NCI-H1930 (cell line): Measurements from ENCODE around the gene NEURL1.
"Not testable (repeated sequence)": the region's sequence is repeated elsewhere in the genome, so short reads cannot be mapped to it uniquely, and the experiment has no call there.

Experiments
- DNase-seq, 2 experiments: peaks; one replicate each; lab custom pipeline; 2025; lab: John Stamatoyannopoulos, UW

The NEURL1 gene

GRCh38 chr10:103585011-103585405 is 91.5 kb downstream of the NEURL1 start:
- DNase-seq, result peak in 1 of 2 experiments; percentile 51

GRCh38 chr10:103587073-103587472 is 93.6 kb downstream of the NEURL1 start:
- DNase-seq, result no peak

- no peak for DNase-seq
Observed at GRCh38 chr10:103589074-103589630, 95.6 kb downstream of the NEURL1 start.

GRCh38 chr10:103590060-103590459 is 96.6 kb downstream of the NEURL1 start:
- no peak for DNase-seq

GRCh38 chr10:103590744-103591291 is 97.3 kb downstream of the NEURL1 start:
- no peak for DNase-seq

- DNase-seq, result no peak
Observed at GRCh38 chr10:103592186-103593021, 98.9 kb downstream of the NEURL1 start.

GRCh38 chr10:103593022-103593570 is 99.6 kb downstream of the NEURL1 start:
- DNase-seq, result no peak

- DNase-seq, result no peak
Observed at GRCh38 chr10:103595933-103596726, 102.6 kb downstream of the NEURL1 start.

- no peak for DNase-seq
Observed at GRCh38 chr10:103597003-103597402, 103.5 kb downstream of the NEURL1 start.

GRCh38 chr10:103598654-103599115 is 105.2 kb downstream of the NEURL1 start:
- DNase-seq, result no peak

- no peak for DNase-seq
Observed at GRCh38 chr10:103599211-103599610, 105.7 kb downstream of the NEURL1 start.

- DNase-seq, result no peak
Observed at GRCh38 chr10:103599907-103600306, 106.4 kb downstream of the NEURL1 start.

- no peak for DNase-seq
Observed at GRCh38 chr10:103600325-103600724, 106.8 kb downstream of the NEURL1 start.

GRCh38 chr10:103600956-103601569 is 107.6 kb downstream of the NEURL1 start:
- no peak for DNase-seq

- no peak for DNase-seq
Observed at GRCh38 chr10:103602028-103602851, 108.7 kb downstream of the NEURL1 start.

- DNase-seq, result no peak
Observed at GRCh38 chr10:103602852-103603155, 109.3 kb downstream of the NEURL1 start.

GRCh38 chr10:103603382-103603781 is 109.9 kb downstream of the NEURL1 start:
- DNase-seq, result no peak

GRCh38 chr10:103605359-103606096 is 112.0 kb downstream of the NEURL1 start:
- no peak for DNase-seq

- not testable (repeated sequence) for DNase-seq
Observed at GRCh38 chr10:103606097-103606438, 112.6 kb downstream of the NEURL1 start.

- not testable (repeated sequence) for DNase-seq
Observed at GRCh38 chr10:103607051-103607450, 113.5 kb downstream of the NEURL1 start.
